Posterior cingulate gyrus (tissue), 11 donors: ENCODE data around the gene QSER1.
A peak's percentile ranks its signal among the peaks of the same experiment; 100 is the strongest.

Experiments used
- DNase-seq, 10 donors: peaks; one replicate each; pipeline versions ENCODE4 v3.0.0 to v3.0.0-alpha.2; 2020 to 2021; ENCODE audit warnings: mixed read lengths in 3 of 10
- intact Hi-C: fragments of 100-400 bp; cut with DNase I; formaldehyde crosslinking; loops from one replicate; pipeline ENCODE4 v1.15.1; 2023

The QSER1 gene

GRCh38 chr11:32888805-32889204, 3.8 kb upstream of the QSER1 start:
- intact Hi-C loops, result no loop called here
- no peak for DNase-seq

GRCh38 chr11:32890843-32891656, 1.6 kb upstream of the QSER1 start:
- intact Hi-C loops, result loop anchor here (5.0 to 10.0 kb wide), 2 partner anchors 124 to 146 kb away; partner anchors contain the start of genes DEPDC7 and TCP11L1
- DNase-seq, result no peak

GRCh38 chr11:32891657-32892354, 805 bp upstream of the QSER1 start:
- intact Hi-C loops, result loop anchor here (5.0 to 10.0 kb wide), 2 partner anchors 123 to 145 kb away; partner anchors contain the start of genes DEPDC7 and TCP11L1
- DNase-seq, result no peak

- DNase-seq, result peak in 2 of 10 donors; percentile 39 to 79
- intact Hi-C loops, result loop anchor here (5.0 to 10.0 kb wide), 2 partner anchors 122 to 144 kb away; partner anchors contain the start of genes DEPDC7 and TCP11L1
These were observed 407 bp downstream of the QSER1 start for GRCh38 chr11:32893093-32893342.

- peak in 9 of 10 donors; percentile 44 to 90 (median 48) for DNase-seq
- intact Hi-C loops, result loop anchor here (5.0 to 10.0 kb wide), 2 partner anchors 121 to 144 kb away; partner anchors contain the start of genes DEPDC7 and TCP11L1
These were observed 935 bp downstream of the QSER1 start for GRCh38 chr11:32893343-32894148.

- DNase-seq, result no peak
- intact Hi-C loops, result loop anchor here (5.0 to 10.0 kb wide), 2 partner anchors 121 to 143 kb away; partner anchors contain the start of genes DEPDC7 and TCP11L1
These were observed 1.7 kb downstream of the QSER1 start for GRCh38 chr11:32894149-32894827.

GRCh38 chr11:32894921-32895320, 2.3 kb downstream of the QSER1 start:
- intact Hi-C loops, result loop anchor here (5.0 to 10.0 kb wide), 2 partner anchors 120 to 142 kb away; partner anchors contain the start of genes DEPDC7 and TCP11L1
- DNase-seq, result no peak

GRCh38 chr11:32895471-32895870, 2.9 kb downstream of the QSER1 start:
- intact Hi-C loops, result loop anchor here (10.0 kb wide), 1 partner anchor 119 kb away; the partner anchor contains the start of gene DEPDC7

GRCh38 chr11:32897103-32897502, 4.5 kb downstream of the QSER1 start:
- DNase-seq, result no peak
- intact Hi-C loops, result loop anchor here (10.0 kb wide), 1 partner anchor 118 kb away; the partner anchor contains the start of gene DEPDC7

More at GRCh38 chr11:32895471-32895870, 2.9 kb downstream of the QSER1 start:
- DNase-seq, result no peak

GRCh38 chr11:32899438-32899837, 6.8 kb downstream of the QSER1 start:
- no peak for DNase-seq
- intact Hi-C loops, result loop anchor here (10.0 kb wide), 1 partner anchor 115 kb away; the partner anchor contains the start of gene DEPDC7

GRCh38 chr11:32902089-32902665, 9.6 kb downstream of the QSER1 start:
- DNase-seq, result no peak
- intact Hi-C loops, result no loop called here

- DNase-seq, result no peak
- intact Hi-C loops, result no loop called here
These were observed 12.5 kb downstream of the QSER1 start for GRCh38 chr11:32905028-32905667.

- DNase-seq, result no peak
- intact Hi-C loops, result no loop called here
These were observed 16.0 kb downstream of the QSER1 start for GRCh38 chr11:32908619-32909018.

GRCh38 chr11:32911413-32911812, 18.8 kb downstream of the QSER1 start:
- intact Hi-C loops, result no loop called here
- no peak for DNase-seq

- intact Hi-C loops, result no loop called here
- DNase-seq, result no peak
These were observed 20.8 kb downstream of the QSER1 start for GRCh38 chr11:32913445-32913844.

- intact Hi-C loops, result no loop called here
- no peak for DNase-seq
These were observed 23.8 kb downstream of the QSER1 start for GRCh38 chr11:32916361-32916760.

- intact Hi-C loops, result no loop called here
- no peak for DNase-seq
These were observed 24.4 kb downstream of the QSER1 start for GRCh38 chr11:32916994-32917393.

- intact Hi-C loops, result no loop called here
- no peak for DNase-seq
These were observed 25.8 kb downstream of the QSER1 start for GRCh38 chr11:32918427-32918826.

GRCh38 chr11:32919338-32919737, 26.7 kb downstream of the QSER1 start:
- DNase-seq, result no peak
- intact Hi-C loops, result no loop called here
